ENCODE results near the gene PLEKHA7.

PLEKHA7 gene

GRCh38 chr11:16784097-16784496 is 230.1 kb downstream of the PLEKHA7 start:
- DNase-seq, result no peak

GRCh38 chr11:16783321-16783801 is 230.9 kb downstream of the PLEKHA7 start:
- DNase-seq, result no peak

GRCh38 chr11:16781936-16782919 is 232.0 kb downstream of the PLEKHA7 start:
- no peak for DNase-seq

- no peak for DNase-seq
Measured at GRCh38 chr11:16780698-16781550, 233.3 kb downstream of the PLEKHA7 start.

GRCh38 chr11:16780146-16780545 is 234.1 kb downstream of the PLEKHA7 start:
- DNase-seq, result no peak

- DNase-seq, result no peak
Measured at GRCh38 chr11:16779436-16779835, 234.8 kb downstream of the PLEKHA7 start.

GRCh38 chr11:16778876-16779275 is 235.3 kb downstream of the PLEKHA7 start:
- no peak for DNase-seq

- DNase-seq, result no peak
Measured at GRCh38 chr11:16778286-16778685, 235.9 kb downstream of the PLEKHA7 start.

- no peak for DNase-seq
Measured at GRCh38 chr11:16777613-16777975, 236.6 kb downstream of the PLEKHA7 start.

- no peak for DNase-seq
Measured at GRCh38 chr11:16776711-16777612, 237.3 kb downstream of the PLEKHA7 start.

GRCh38 chr11:16775614-16776283 is 238.5 kb downstream of the PLEKHA7 start:
- no peak for DNase-seq

- no peak for DNase-seq
Measured at GRCh38 chr11:16774936-16775613, 239.1 kb downstream of the PLEKHA7 start.

- no peak for DNase-seq
Measured at GRCh38 chr11:16773981-16774935, 240.0 kb downstream of the PLEKHA7 start.

GRCh38 chr11:16772141-16772512 is 242.1 kb downstream of the PLEKHA7 start:
- DNase-seq, result no peak

GRCh38 chr11:16771350-16772140 is 242.7 kb downstream of the PLEKHA7 start:
- DNase-seq, result no peak

GRCh38 chr11:16770016-16770415 is 244.2 kb downstream of the PLEKHA7 start:
- DNase-seq, result no peak

- DNase-seq, result no peak
Measured at GRCh38 chr11:16769386-16769785, 244.8 kb downstream of the PLEKHA7 start.

- DNase-seq, result no peak
Measured at GRCh38 chr11:16767957-16768356, 246.3 kb downstream of the PLEKHA7 start.

- no peak for DNase-seq
Measured at GRCh38 chr11:16767137-16767536, 247.1 kb downstream of the PLEKHA7 start.

Measured in activated T-cell treated with anti-CD3 and anti-CD28 coated beads, Interleukin-2, amount 50 U/mL, for 1 hour (primary cell).